Upper lobe of right lung (tissue), 1 donor: ENCODE results near the gene VDAC2. TPM values are rescaled to one million over a fixed set of nuclear protein-coding genes. Genes with fewer than 3 reads are reported as not detected.

Experiments
- ATAC-seq: fragments of 200-7000 bp; cut with Tn5 transposase; one replicate; pipeline ENCODE4 v1.9.1; 2020; ENCODE audit warnings: mild to moderate bottlenecking, moderate library complexity
- DNase-seq: peaks from one replicate; pipeline ENCODE4 v3.0.0-alpha.2; 2020
- H3K27ac ChIP-seq: fragments of 200-600 bp; one replicate; pipeline ENCODE4 v1.8.0; 2022
- H3K27me3 ChIP-seq: fragments of 200-600 bp; one replicate; pipeline ENCODE4 v1.8.0; 2022; ENCODE audit warnings: mild to moderate bottlenecking
- H3K36me3 ChIP-seq: fragments of 200-600 bp; one replicate; pipeline ENCODE4 v1.8.0; 2022
- H3K4me1 ChIP-seq: fragments of 200-600 bp; one replicate; pipeline ENCODE4 v1.8.0; 2022
- H3K4me3 ChIP-seq: fragments of 200-600 bp; one replicate; pipeline ENCODE4 v1.8.0; 2022; ENCODE audit warnings: mild to moderate bottlenecking
- H3K9me3 ChIP-seq: fragments of 200-600 bp; one replicate; pipeline ENCODE4 v1.8.0; 2022
- intact Hi-C: fragments of 100-400 bp; cut with DNase I; formaldehyde crosslinking; loops from one replicate; pipeline ENCODE4 v1.11.0; 2022
- total RNA-seq: library from RNA; stranded (reverse); fragmentation: NEBNext Ultra II Directional; extraction: Animal tissue kit (Norgen Biotek cat#: 25700); gene quantifications from one replicate; pipeline ENCODE4 v1.2.1, GENCODE V29; 2021
- TF ChIP-seq, protein P1 (sequence below): fragments of 200-600 bp; IDR thresholded peaks from one replicate; pipeline ENCODE4 v1.8.0; 2022; ENCODE audit warnings: antibody characterized with exemption
- donor health status: DM: no; HTN: yes; CAD: no; lungs with severe emphysema.

The VDAC2 gene
- total RNA-seq, 1 donor from 2014 or later = 119 TPM

DNA sequence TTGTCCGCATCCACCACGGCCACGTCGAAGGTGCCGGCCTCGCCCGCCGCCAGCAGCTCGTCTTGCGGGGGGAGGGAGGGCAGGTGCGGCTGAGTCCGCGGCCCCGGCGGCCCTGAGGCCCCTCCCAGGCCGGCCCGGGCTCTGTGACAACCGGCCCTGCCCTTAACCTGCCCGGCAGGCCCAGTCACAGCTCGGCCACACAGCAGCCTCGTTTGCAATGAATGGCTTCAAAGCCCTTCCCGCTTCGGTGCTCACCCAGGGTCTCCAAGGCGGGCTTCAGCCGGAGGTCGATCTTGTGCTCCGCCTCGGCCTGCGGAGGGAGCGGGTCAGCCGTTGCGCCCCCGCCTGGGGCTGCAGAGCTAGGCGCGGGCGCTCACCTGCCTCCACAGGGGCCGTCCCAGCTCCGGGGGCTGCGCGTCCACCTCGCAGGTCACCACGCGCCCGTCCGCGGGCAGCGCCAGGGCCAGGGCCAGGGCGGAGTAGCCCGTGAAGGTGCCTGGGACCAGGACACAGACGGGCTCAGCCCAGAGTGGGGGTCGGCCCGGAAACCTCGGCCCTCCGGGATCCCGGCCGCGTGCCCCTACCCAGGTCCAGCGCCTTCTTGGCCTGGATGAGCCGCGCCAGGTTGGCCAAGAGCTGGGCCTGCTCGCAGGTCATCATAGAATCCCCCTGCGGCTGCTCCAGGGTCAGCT, 24.2 kb downstream of the VDAC2 start:
- Histone ChIP-seq H3K27me3 (no peaks in the 10 kb centered on the region), H3K36me3 (peaks cover 23% of the 10 kb centered on the region), H3K4me3 (peak overlapping the region; percentile 94), H3K27ac (peak overlapping the region; percentile 87), H3K4me1 (peaks cover 16% of the 10 kb centered on the region), H3K9me3 (no peaks in the 10 kb centered on the region)
- TF ChIP-seq, protein P1, sequence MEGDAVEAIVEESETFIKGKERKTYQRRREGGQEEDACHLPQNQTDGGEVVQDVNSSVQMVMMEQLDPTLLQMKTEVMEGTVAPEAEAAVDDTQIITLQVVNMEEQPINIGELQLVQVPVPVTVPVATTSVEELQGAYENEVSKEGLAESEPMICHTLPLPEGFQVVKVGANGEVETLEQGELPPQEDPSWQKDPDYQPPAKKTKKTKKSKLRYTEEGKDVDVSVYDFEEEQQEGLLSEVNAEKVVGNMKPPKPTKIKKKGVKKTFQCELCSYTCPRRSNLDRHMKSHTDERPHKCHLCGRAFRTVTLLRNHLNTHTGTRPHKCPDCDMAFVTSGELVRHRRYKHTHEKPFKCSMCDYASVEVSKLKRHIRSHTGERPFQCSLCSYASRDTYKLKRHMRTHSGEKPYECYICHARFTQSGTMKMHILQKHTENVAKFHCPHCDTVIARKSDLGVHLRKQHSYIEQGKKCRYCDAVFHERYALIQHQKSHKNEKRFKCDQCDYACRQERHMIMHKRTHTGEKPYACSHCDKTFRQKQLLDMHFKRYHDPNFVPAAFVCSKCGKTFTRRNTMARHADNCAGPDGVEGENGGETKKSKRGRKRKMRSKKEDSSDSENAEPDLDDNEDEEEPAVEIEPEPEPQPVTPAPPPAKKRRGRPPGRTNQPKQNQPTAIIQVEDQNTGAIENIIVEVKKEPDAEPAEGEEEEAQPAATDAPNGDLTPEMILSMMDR = no peak
- ATAC-seq = peak; percentile 23
- intact Hi-C loops = loop anchor here (10.0 kb wide), 1 partner anchor 120 kb away; the partner anchor contains the start of gene SAMD8
- no peak for DNase-seq

DNA sequence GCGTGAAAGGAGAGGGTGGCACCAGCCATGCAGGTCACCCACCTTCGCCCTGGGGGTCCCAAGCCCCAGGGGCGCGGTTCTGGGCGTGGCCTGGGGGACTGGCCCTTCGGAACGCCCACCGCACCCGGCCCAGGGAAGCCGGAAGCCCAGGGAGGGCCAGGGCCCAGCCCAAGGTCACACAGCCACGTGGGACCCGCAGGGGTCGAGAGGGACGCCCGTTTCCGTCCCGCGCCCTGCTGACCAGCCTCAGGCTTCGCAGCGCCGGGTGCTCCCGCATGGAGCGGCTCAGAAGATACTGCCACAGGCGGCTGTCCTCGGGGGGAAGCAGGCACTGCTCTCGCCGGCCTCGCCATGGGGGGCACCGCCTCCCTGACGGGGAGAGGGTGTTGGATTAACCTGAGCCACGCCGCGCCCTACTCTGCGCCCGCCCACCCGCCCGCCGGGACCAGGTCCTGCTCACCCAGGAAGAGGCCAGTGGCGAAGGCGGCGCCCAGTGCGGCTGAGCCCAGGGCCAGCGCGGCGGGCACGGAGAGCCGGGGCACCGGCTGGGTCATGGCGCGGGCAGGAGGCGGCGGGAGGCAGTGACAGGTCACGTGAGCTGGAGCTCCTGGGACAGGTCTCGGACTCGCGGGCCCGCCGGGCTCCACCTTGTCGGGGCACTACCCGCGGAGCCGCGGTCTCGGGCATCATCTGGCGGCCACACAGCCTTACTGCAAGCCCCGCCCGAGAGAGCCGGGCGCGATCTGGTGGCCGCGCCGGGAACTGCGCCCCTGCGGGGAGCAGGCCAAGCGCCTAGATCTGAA, 25.0 kb downstream of the VDAC2 start, which contains the start of gene COMTD1:
Gene COMTD1, minus strand, starts transcription at position 583 of the 803 bp plus-strand sequence. Its CDS starts 29 bp downstream, at position 554.
- peak within 1 kb of the TSS; percentile 94 for H3K4me3 ChIP-seq
- DNase-seq (peak; percentile 98), ATAC-seq (peak; percentile 90)
- intact Hi-C loops = loop anchor here (10.0 kb wide), 1 partner anchor 121 kb away; the partner anchor contains the start of gene SAMD8
- H3K9me3 ChIP-seq = no peaks in the 10 kb centered on the region
- H3K27ac ChIP-seq = peak within 1 kb of the TSS; percentile 87
- H3K36me3 ChIP-seq = peaks cover 16% of the 10 kb centered on the region
- no peaks in the 10 kb centered on the region for H3K27me3 ChIP-seq
- H3K4me1 ChIP-seq = peaks cover 9% of the 10 kb centered on the region
- TF ChIP-seq, protein P1 = peak; percentile 100

DNA sequence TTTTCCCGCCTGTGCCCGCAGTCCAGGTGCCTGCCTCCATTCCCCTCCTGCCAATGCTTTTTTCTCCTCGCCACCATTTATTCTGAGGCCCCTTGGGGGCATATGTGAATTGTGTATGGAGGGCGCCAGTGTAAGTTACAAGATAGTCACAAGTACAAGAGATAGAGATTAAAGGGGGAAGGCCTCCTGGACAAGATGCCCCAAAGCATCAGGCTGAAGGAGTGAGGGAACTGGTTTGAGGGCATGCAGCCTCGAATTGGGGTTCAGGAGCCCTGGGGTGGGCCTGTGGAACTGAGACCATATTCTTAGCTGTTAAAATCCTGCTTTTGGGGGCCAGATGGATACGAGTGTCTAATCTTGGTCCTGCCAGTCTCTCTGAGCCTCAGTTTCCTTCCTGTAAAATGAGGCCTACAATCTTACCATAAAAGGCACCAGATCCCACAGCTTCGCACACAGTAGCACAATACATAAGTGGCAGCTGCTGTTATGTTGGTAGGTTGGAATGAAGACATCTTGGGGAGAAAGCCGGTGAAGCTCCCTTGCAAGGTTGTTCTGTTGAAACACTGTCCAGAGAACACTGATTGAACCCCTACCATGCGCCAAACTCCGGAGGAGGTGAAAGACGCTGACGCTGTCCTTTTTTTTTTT, 25.7 kb downstream of the VDAC2 start:
- peak overlapping the region; percentile 87 for H3K27ac ChIP-seq
- intact Hi-C loops = loop anchor here (10.0 kb wide), 1 partner anchor 122 kb away; the partner anchor contains the start of gene SAMD8
- H3K4me3 ChIP-seq = peak overlapping the region; percentile 94
- DNase-seq (no peak), ATAC-seq (no peak)
- TF ChIP-seq, protein P1 = no peak
- no peaks in the 10 kb centered on the region for H3K27me3 ChIP-seq
- H3K9me3 ChIP-seq = no peaks in the 10 kb centered on the region
- H3K36me3 ChIP-seq = peaks cover 11% of the 10 kb centered on the region
- H3K4me1 ChIP-seq = peaks cover 9% of the 10 kb centered on the region

DNA sequence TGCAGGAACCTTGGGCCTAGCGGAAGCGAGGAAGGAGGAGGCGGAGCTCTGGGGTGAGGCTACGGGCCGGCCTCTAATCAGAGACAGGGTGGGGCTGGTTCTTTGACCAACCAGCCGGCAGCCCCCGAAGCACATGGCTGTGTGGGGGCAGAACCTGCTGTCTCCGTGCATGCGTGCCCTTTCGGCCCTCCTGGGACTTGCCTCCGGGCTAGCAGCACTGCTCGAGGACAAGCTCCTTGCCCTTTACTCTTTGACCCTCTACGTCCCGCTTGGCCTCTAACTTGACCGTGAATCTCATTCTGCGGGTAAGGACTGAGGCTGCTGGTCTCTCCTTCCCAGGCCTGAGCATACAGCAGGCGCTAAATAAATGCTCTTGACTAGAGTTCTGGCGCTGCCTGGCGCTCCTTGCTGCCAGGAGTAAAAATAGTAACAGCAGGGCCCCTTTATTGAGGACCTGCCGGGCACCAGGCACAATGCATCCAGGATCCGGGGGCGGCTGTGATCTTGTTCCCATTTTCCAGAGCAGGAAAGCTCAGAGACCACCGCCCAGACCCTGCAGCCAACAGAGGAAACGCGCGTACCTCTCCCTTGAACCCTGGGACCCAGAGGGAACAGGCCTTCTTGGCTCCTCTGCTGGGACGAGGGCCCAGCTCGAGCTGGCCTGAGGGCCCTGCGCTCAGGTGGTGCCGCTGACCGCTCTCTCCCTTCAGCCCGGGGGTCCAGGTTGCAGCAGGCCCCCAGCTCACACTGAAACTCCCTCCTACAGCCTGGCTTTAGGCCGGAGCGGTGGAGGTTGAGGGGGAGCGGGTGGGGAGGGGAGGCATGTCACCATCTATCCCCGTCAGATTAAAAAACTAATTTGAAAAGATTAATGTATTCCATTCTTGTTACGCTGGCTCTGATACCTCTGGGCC, 27.8 kb downstream of the VDAC2 start:
- H3K9me3 ChIP-seq = no peaks in the 10 kb centered on the region
- H3K4me1 ChIP-seq = peaks cover 9% of the 10 kb centered on the region
- TF ChIP-seq, protein P1 = no peak
- H3K36me3 ChIP-seq = no peaks in the 10 kb centered on the region
- DNase-seq (peak; percentile 72), ATAC-seq (no peak)
- H3K4me3 ChIP-seq = no peak overlapping the region
- no peaks in the 10 kb centered on the region for H3K27me3 ChIP-seq
- intact Hi-C loops = loop anchor here (10.0 kb wide), 1 partner anchor 124 kb away; the partner anchor contains the start of gene SAMD8
- H3K27ac ChIP-seq = no peak overlapping the region
